PC-9 (cell line): ENCODE measurements around the gene CROCC.

Source experiments
- CTCF ChIP-seq: fragments of 200-600 bp; sonication (generic); conservative IDR thresholded peaks from 2 replicates; pipeline ENCODE4 v1.6.1; 2017; ENCODE audit warnings: mixed run types, antibody characterized with exemption, mild to moderate bottlenecking, moderate library complexity
- EZH2 ChIP-seq: fragments of 200-600 bp; sonication (generic); IDR thresholded peaks from 2 replicates; pipeline ENCODE4 v1.8.0; 2017; ENCODE audit warnings: antibody characterized with exemption, low read depth

GRCh38 chr1:16922466-16922865 lies 735 bp downstream of the CROCC start:
- no peak for TF ChIP-seq CTCF
- no peak for TF ChIP-seq EZH2
